ENCODE results near the gene AKR1B15.

DNA sequence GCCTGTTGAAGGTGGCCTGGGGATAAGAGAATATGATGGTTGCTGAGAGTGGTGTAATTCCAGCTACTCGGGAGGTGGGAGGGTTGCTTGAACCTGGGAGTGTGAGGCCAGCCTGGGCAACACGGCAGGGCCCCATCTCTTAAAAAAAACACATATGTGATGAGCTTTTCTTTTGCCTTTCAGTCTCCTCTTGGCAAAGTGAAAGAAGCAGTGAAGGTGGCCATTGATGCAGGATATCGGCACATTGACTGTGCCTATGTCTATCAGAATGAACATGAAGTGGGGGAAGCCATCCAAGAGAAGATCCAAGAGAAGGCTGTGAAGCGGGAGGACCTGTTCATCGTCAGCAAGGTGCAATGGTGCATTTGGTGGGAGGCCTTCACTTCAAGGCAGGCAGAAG lies 18.4 kb upstream of the AKR1B15 start:
- TF ChIP-seq, protein P1, sequence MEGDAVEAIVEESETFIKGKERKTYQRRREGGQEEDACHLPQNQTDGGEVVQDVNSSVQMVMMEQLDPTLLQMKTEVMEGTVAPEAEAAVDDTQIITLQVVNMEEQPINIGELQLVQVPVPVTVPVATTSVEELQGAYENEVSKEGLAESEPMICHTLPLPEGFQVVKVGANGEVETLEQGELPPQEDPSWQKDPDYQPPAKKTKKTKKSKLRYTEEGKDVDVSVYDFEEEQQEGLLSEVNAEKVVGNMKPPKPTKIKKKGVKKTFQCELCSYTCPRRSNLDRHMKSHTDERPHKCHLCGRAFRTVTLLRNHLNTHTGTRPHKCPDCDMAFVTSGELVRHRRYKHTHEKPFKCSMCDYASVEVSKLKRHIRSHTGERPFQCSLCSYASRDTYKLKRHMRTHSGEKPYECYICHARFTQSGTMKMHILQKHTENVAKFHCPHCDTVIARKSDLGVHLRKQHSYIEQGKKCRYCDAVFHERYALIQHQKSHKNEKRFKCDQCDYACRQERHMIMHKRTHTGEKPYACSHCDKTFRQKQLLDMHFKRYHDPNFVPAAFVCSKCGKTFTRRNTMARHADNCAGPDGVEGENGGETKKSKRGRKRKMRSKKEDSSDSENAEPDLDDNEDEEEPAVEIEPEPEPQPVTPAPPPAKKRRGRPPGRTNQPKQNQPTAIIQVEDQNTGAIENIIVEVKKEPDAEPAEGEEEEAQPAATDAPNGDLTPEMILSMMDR (IDR thresholded peaks at IDR 0.05) = no peak
- no peak for TF ChIP-seq POLR2AphosphoS5 (IDR thresholded peaks at IDR 0.05)

Data from esophagus muscularis mucosa (tissue), 3 donors.